SH-SY5Y (cell line): ENCODE measurements around the gene CYP11A1.

Experiments
- GATA2 ChIP-seq: IDR thresholded peaks from 2 replicates; pipeline ENCODE4 v1.6.1; 2011; ENCODE audit warnings: mild to moderate bottlenecking, low read depth, low read length
- GATA3 ChIP-seq: IDR thresholded peaks from 2 replicates; pipeline ENCODE4 v1.6.1; 2011; ENCODE audit warnings: low read depth, mild to moderate bottlenecking, low read length, moderate library complexity

DNA sequence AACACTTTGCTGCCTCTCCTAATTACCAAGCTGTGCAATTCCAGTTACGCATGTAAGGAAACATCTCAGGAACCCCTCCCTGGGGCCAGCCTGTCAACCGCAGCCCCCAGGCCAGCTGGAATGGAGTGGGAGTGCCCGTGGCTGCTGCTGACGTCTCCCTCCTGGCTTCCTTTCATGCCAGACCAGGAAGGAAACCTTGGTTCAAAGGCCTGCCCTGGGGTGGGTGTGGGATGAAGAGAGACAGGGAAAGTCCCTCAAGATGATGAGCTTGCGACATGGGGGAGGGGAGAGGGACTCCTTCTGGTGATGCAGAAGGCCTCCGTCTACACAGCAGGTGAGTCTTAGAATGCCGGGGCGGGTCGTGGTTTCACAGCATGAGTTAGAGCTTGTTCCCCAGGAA lies 11.4 kb upstream of the CYP11A1 start:
- TF ChIP-seq GATA3, result no peak
- TF ChIP-seq GATA2, result no peak
